Gastroesophageal sphincter (tissue), 3 donors: ENCODE measurements around the gene TMSB10.

Experiments
- CTCF ChIP-seq, 4 experiments: fragments of 200-600 bp in 2 of 4; fragments of 450-650 bp in 2 of 4; sonication (generic) in 1 of 4; IDR thresholded peaks; one replicate each; pipeline ENCODE4 v1.5.1; 2017 to 2019; ENCODE audit warnings: antibody characterized with exemption in 4 of 4, mild to moderate bottlenecking in 2 of 4, moderate library complexity in 2 of 4
- EP300 ChIP-seq: sonication (generic); formaldehyde crosslinking; IDR thresholded peaks from one replicate; pipeline ENCODE4 v1.6.1; 2017; ENCODE audit warnings: antibody characterized with exemption, mild to moderate bottlenecking
- POLR2AphosphoS5 ChIP-seq: sonication (generic); formaldehyde crosslinking; IDR thresholded peaks from one replicate; pipeline ENCODE4 v1.6.1; 2017; ENCODE audit warnings: antibody characterized with exemption

- TF ChIP-seq POLR2AphosphoS5 (no peak), CTCF (IDR thresholded peaks at IDR 0.05) (no peak), EP300 (no peak)
These were observed 43.9 kb upstream of the TMSB10 start for GRCh38 chr2:84861539-84861938.
